ENCODE data around the gene CYP1B1.

The CYP1B1 gene

GRCh38 chr2:38074764-38075506 is 1.0 kb downstream of the CYP1B1 start:
- DNase-seq, result no peak

- DNase-seq, result no peak
These were observed 1.7 kb downstream of the CYP1B1 start for GRCh38 chr2:38074058-38074763.

- no peak for DNase-seq
These were observed 2.5 kb downstream of the CYP1B1 start for GRCh38 chr2:38073211-38074057.

- no peak for DNase-seq
These were observed 5.5 kb downstream of the CYP1B1 start for GRCh38 chr2:38070438-38070837.

- DNase-seq, result no peak
These were observed 7.7 kb downstream of the CYP1B1 start for GRCh38 chr2:38068234-38068633.

- DNase-seq, result no peak
These were observed 9.4 kb downstream of the CYP1B1 start for GRCh38 chr2:38066421-38067115.

GRCh38 chr2:38065502-38066135 is 10.3 kb downstream of the CYP1B1 start:
- DNase-seq, result no peak

- no peak for DNase-seq
These were observed 11.0 kb downstream of the CYP1B1 start for GRCh38 chr2:38064801-38065501.

- no peak for DNase-seq
These were observed 15.5 kb downstream of the CYP1B1 start for GRCh38 chr2:38060236-38061018.

- DNase-seq, result no peak
These were observed 18.1 kb downstream of the CYP1B1 start for GRCh38 chr2:38057651-38058410.

- DNase-seq, result no peak
These were observed 19.7 kb downstream of the CYP1B1 start for GRCh38 chr2:38056216-38056615.

- no peak for DNase-seq
These were observed 30.1 kb downstream of the CYP1B1 start for GRCh38 chr2:38045811-38046210.

GRCh38 chr2:38039121-38039910 is 36.6 kb downstream of the CYP1B1 start:
- no peak for DNase-seq

- no peak for DNase-seq
These were observed 37.3 kb downstream of the CYP1B1 start for GRCh38 chr2:38038682-38039081.

- DNase-seq, result no peak
These were observed 38.0 kb downstream of the CYP1B1 start for GRCh38 chr2:38037757-38038621.

- no peak for DNase-seq
These were observed 38.6 kb downstream of the CYP1B1 start for GRCh38 chr2:38037325-38037724.

- DNase-seq, result no peak
These were observed 40.0 kb downstream of the CYP1B1 start for GRCh38 chr2:38035968-38036367.

- no peak for DNase-seq
These were observed 42.3 kb downstream of the CYP1B1 start for GRCh38 chr2:38033646-38034045.

All from cerebellar nuclear complex (tissue), 1 donor.